Measurements from ENCODE around the gene FAM124A.

FAM124A gene

DNA sequence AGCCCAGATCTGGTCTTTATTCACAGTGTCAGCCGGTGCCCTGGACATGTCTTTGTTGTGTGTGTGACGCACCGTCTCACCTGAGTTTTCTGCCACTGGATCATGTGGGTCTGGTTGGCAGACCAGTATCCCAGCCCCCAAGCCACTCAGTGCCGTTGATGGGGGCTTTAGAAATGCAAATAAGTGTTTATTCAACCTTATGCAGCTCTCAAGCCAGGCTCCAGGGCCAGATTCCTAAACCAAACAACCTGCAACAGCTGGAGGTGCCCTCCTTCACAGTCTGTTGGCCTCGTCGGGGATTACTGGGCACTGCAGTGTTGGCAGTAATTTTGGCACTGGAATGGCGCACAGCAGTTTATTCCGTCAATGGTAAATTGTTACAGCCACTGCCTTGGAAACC is 21.6 kb downstream of the FAM124A start:
- DNase-seq: no peak

DNA sequence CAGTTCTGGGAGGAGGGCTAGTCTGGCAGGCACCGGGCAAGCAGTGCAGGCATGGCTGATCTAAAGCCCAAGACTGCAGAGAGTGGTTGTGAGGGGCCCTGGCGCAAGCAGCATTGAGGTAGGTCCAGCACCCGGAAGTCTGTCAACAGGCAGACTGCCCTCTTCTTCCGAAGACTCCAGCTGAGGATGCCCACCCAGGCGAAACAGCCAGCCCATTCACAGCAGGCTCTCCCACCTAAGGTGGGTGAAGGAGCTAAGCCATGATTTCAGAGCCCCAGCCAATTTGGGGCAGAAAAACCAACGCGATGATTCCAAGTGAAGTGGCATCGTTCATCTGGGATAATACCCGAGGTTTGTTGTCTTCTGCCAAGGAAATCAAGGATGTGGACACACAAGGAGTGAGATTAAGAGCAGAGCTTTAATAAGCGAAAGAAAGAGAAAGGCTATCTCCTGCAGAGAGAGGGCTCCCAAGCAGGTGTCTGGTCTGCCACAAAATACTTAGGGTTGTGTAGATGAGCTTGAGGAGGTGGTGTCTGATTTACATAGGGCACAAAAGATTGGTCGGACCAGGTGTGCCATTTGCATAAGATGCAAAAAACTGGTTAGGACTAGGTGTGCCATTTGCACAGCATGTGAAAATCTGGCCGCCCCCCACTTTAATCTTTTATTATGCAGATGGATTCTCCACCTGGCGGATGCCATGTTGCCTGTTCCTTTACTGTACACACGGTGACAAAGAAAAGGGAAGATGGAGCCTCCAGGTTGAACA is 22.6 kb downstream of the FAM124A start:
- no peak for DNase-seq

GRCh38 chr13:51245583-51245982 is 23.4 kb downstream of the FAM124A start:
- DNase-seq: no peak

DNA sequence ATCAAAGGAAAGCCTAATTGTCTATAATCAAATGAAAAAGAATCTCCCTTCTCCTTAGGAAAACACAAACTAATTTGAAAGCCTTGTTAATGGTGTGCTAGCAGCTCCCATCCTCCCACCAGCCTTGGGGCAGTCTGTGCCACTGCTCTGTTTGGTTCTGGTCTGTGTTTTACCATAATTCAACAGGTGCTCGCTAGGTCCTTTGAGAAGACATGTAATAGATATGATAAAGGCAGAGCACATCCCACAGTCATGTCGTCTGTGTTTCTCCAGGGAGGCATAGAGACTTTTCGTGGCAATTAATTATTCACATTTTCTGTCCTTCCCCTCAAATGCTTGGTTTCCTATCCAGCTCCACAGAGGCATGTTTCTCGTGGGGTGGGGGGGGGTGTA is 23.8 kb downstream of the FAM124A start:
- no peak for DNase-seq

- no peak for DNase-seq
These were observed 24.4 kb downstream of the FAM124A start for GRCh38 chr13:51246418-51247277.

- DNase-seq: peak; percentile 18
These were observed 27.1 kb downstream of the FAM124A start for GRCh38 chr13:51249255-51249654.

DNA sequence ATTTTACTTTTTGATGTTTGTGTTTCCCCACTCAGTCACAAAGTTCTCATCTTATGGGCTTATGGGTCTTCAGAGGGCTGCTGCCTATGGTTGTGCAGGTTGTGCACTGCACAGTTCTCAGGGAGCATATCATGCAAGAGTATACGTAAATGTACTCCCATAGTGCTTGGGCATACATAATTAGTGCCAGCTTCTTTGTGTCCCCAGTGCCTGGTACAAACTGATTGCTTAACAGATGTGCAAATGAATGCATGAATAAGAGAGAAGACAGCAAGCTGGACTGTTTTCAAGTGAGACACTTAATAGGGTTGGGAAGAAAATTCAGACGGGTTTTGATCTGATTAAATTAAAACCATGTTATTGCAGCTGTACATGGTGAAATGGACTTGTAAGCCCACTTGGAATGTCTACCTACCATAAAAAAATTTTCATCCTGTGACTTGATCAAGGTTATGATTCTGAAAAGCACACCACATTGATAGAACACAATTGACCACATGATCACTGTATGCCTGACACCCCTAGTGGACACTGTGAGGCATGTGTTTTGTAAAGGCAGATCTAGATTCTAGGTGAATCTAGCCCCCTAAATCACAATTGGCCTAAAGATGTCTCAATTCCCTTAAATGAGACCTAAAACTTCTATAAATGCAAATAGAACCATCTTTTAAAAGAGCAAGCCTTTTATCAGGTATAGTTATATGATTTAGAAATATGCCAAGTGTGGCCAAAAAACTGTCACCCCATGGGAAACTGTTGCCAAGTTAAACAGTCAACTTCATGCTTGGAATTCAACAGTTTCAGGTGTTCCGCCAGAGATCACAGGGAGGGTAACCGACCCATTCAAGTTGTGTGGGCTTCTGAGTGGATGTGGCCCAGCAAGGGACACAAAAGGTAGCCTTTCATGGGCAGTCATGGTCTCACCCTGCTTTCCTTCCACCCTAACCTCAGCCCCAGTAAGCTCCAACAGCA is 27.9 kb downstream of the FAM124A start:
- no peak for DNase-seq

- no peak for DNase-seq
These were observed 29.3 kb downstream of the FAM124A start for GRCh38 chr13:51251480-51251879.

DNA sequence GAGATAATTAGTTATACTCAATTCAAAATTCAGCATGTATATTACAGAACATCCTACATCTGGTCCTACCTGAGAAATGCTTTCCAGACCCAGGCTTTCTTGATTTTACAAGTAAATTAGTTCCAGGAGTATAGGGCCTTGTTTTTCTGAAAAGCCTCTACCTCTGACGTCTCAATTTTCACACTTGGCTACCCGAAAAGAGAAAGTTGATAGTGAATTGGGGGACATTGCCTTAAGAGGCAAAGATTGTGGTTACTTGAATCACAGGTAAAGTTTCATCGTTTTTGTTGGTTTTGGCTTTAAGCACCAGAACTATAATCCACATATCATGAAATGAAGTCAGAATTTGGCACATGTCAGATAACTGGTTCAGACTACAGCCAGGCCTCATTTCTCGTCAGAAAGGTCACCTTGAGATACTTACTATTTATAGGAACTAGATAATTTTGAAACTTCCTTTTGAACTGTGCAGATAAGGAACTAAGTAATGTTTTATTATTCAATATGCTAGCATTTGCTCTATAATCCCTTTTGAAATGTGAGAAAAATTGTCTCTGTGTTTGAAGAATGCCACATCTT is 30.8 kb downstream of the FAM124A start:
- DNase-seq: no peak

- DNase-seq: no peak
These were observed 33.4 kb downstream of the FAM124A start for GRCh38 chr13:51255556-51255955.

- no peak for DNase-seq
These were observed 35.0 kb downstream of the FAM124A start for GRCh38 chr13:51257187-51257586.

- no peak for DNase-seq
These were observed 36.7 kb downstream of the FAM124A start for GRCh38 chr13:51258612-51259548.

DNA sequence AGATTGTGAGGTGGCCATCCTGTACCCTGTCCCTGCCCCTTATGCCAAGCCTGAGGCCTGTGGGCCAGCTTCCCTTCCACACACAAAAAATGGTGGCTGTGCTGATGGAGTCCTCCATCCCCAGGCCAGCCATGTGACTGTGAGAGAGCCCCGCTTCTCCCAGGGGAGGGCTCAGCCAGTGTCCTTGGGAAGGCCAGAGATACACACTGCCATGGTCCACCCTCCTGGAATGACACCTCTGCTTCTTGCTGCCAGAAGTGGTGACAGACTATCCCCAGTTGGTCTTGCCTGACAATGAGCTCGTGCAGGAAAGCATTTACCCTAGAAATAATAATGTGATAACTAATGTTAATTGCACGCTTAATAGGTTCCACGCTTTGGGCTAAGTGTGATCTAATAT is 38.0 kb downstream of the FAM124A start:
- no peak for DNase-seq

DNA sequence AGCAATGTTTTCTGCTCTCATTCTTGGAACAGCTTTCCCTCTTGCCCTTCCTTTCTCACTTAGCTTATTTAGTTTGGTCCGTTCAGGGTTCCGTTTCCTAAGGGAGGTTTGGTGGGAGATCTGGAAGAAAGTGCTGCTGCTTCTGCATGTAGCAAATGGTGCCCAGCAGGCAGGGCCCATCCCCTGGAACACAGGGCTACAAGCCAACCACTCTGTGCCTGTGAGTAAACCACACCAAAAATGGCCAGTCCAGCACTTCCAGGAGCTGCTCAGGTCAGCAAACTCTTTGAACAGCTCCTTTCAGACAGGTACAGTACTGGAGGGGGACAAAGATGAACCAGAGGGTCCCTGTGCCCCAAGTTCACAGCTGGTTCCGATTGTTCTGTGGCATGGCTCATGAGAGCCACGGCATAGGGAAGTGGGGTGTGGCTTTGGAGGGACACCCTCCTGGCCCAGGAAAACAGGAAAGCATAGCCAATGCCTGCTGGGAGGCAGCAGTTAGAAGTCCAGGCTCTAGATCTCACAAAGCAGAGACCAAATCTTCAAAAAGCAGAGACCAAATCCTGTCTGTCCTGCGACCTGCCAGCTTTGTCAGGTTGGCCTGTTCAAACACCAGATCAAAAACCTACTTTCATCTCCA is 39.5 kb downstream of the FAM124A start:
- DNase-seq: no peak

GRCh38 chr13:51262501-51263211 is 40.5 kb downstream of the FAM124A start:
- no peak for DNase-seq

GRCh38 chr13:51266642-51267041 is 44.4 kb downstream of the FAM124A start:
- no peak for DNase-seq

GRCh38 chr13:51267622-51268021 is 45.4 kb downstream of the FAM124A start:
- no peak for DNase-seq

DNA sequence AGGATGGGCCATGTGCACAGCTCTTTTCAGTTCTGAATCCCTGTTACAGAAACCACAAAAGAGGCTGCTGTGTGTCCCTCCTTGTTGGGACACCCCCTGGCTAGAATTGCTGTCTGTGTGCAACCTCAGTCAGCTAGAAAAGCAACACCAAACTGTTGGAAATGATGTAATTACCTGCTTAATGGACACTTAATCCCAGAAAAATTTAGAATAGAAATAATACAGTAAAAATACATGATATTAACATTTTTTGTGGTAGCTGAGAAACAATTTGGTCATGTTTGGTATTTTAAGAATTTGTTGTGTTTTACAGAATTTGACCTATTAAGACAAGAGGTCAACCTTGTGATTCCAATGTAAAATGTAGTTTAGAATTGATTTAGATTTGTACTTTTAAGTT is 46.8 kb downstream of the FAM124A start:
- peak; percentile 58 for DNase-seq

GRCh38 chr13:51270623-51271415 is 48.6 kb downstream of the FAM124A start:
- no peak for DNase-seq
